ENCODE results near the gene IL19. TPM values are rescaled to one million over a fixed set of nuclear protein-coding genes. Genes with fewer than 3 reads are reported as not detected.

IL19 gene
- 1 to 10 TPM in 1 of 2 donors, under 1 TPM in 1; 0.22 to 1.4 TPM for polyA plus RNA-seq

GRCh38 chr1:206770531-206771337, at the start of gene IL19:
IL19 (plus strand) TSS chr1:206770773; CDS start chr1:206836663, 65,890 bp downstream.
- 61 to 70% methylated on average over 9 of the region's 9 CpGs for WGBS, 2 donors
- Histone ChIP-seq H3K4me1 (ENCODE audit: control insufficient read depth in 2 of 2, insufficient read depth in 2 of 2, low read length in 1 of 2) (peaks cover 0 to 18% of the 10 kb centered on the region in 2 donors), H3K4me3 (ENCODE audit: low read depth in 1 of 2, low read length in 2 of 2) (no peak within 1 kb of the TSS)

GRCh38 chr1:206721454-206721853, 49.1 kb upstream of the IL19 start:
- Histone ChIP-seq H3K4me3 (ENCODE audit: low read depth in 1 of 2, low read length in 2 of 2) (no peak overlapping the region), H3K27me3 (ENCODE audit: control insufficient read depth in 1 of 2, insufficient read depth in 2 of 2, low read length in 2 of 2) (no peaks in the 10 kb centered on the region), H3K36me3 (ENCODE audit: control insufficient read depth in 2 of 2, insufficient read depth in 2 of 2, low read length in 1 of 2) (no peaks in the 10 kb centered on the region), H3K4me1 (ENCODE audit: control insufficient read depth in 2 of 2, insufficient read depth in 2 of 2, low read length in 1 of 2) (peaks cover 8 to 16% of the 10 kb centered on the region in 2 donors), H3K9me3 (ENCODE audit: control insufficient read depth in 2 of 2, insufficient read depth in 1 of 2, low read depth in 1 of 2, low read length in 1 of 2) (no peaks in the 10 kb centered on the region), H3K27ac (ENCODE audit: low read depth in 2 of 2, low read length in 1 of 2) (no peak overlapping the region)
- 88% methylated on average over 1 of the region's 1 CpG for WGBS, 2 donors

More at GRCh38 chr1:206770531-206771337, at the start of gene IL19:
- Histone ChIP-seq H3K27ac (ENCODE audit: low read depth in 2 of 2, low read length in 1 of 2) (no peak within 1 kb of the TSS), H3K9me3 (ENCODE audit: control insufficient read depth in 2 of 2, insufficient read depth in 1 of 2, low read depth in 1 of 2, low read length in 1 of 2) (peaks cover 0 to 2% of the 10 kb centered on the region in 2 donors), H3K27me3 (ENCODE audit: control insufficient read depth in 1 of 2, insufficient read depth in 2 of 2, low read length in 2 of 2) (no peaks in the 10 kb centered on the region), H3K36me3 (ENCODE audit: control insufficient read depth in 2 of 2, insufficient read depth in 2 of 2, low read length in 1 of 2) (no peaks in the 10 kb centered on the region)

GRCh38 chr1:206722751-206723461, 47.7 kb upstream of the IL19 start:
- Histone ChIP-seq H3K4me3 (ENCODE audit: low read depth in 1 of 2, low read length in 2 of 2) (no peak overlapping the region), H3K27me3 (ENCODE audit: control insufficient read depth in 1 of 2, insufficient read depth in 2 of 2, low read length in 2 of 2) (no peaks in the 10 kb centered on the region), H3K9me3 (ENCODE audit: control insufficient read depth in 2 of 2, insufficient read depth in 1 of 2, low read depth in 1 of 2, low read length in 1 of 2) (no peaks in the 10 kb centered on the region), H3K36me3 (ENCODE audit: control insufficient read depth in 2 of 2, insufficient read depth in 2 of 2, low read length in 1 of 2) (no peaks in the 10 kb centered on the region), H3K4me1 (ENCODE audit: control insufficient read depth in 2 of 2, insufficient read depth in 2 of 2, low read length in 1 of 2) (peaks cover 8 to 21% of the 10 kb centered on the region in 2 donors), H3K27ac (ENCODE audit: low read depth in 2 of 2, low read length in 1 of 2) (no peak overlapping the region)
- WGBS, 2 donors: 70 to 74% methylated on average over 17 of the region's 17 CpGs

GRCh38 chr1:206723462-206723804, 47.1 kb upstream of the IL19 start:
- 73 to 78% methylated on average over 4 of the region's 4 CpGs for WGBS, 2 donors
- Histone ChIP-seq H3K27me3 (ENCODE audit: control insufficient read depth in 1 of 2, insufficient read depth in 2 of 2, low read length in 2 of 2) (no peaks in the 10 kb centered on the region), H3K4me3 (ENCODE audit: low read depth in 1 of 2, low read length in 2 of 2) (no peak overlapping the region), H3K36me3 (ENCODE audit: control insufficient read depth in 2 of 2, insufficient read depth in 2 of 2, low read length in 1 of 2) (no peaks in the 10 kb centered on the region), H3K4me1 (ENCODE audit: control insufficient read depth in 2 of 2, insufficient read depth in 2 of 2, low read length in 1 of 2) (peaks cover 8 to 21% of the 10 kb centered on the region in 2 donors), H3K9me3 (ENCODE audit: control insufficient read depth in 2 of 2, insufficient read depth in 1 of 2, low read depth in 1 of 2, low read length in 1 of 2) (no peaks in the 10 kb centered on the region), H3K27ac (ENCODE audit: low read depth in 2 of 2, low read length in 1 of 2) (peak overlapping the region in 1 of 2 donors; percentile 66)

GRCh38 chr1:206723805-206724472, 46.6 kb upstream of the IL19 start:
- H3K36me3 ChIP-seq (ENCODE audit: control insufficient read depth in 2 of 2, insufficient read depth in 2 of 2, low read length in 1 of 2): peaks cover 0 to 3% of the 10 kb centered on the region in 2 donors
- WGBS, 2 donors: 35 to 44% methylated on average over 12 of the region's 12 CpGs
- H3K4me1 ChIP-seq (ENCODE audit: control insufficient read depth in 2 of 2, insufficient read depth in 2 of 2, low read length in 1 of 2): peaks cover 8 to 21% of the 10 kb centered on the region in 2 donors
- H3K4me3 ChIP-seq (ENCODE audit: low read depth in 1 of 2, low read length in 2 of 2): no peak overlapping the region
- H3K27me3 ChIP-seq (ENCODE audit: control insufficient read depth in 1 of 2, insufficient read depth in 2 of 2, low read length in 2 of 2): no peaks in the 10 kb centered on the region
- peak overlapping the region; percentile 83 to 84 for H3K27ac ChIP-seq (ENCODE audit: low read depth in 2 of 2, low read length in 1 of 2)
- no peaks in the 10 kb centered on the region for H3K9me3 ChIP-seq (ENCODE audit: control insufficient read depth in 2 of 2, insufficient read depth in 1 of 2, low read depth in 1 of 2, low read length in 1 of 2)

- Histone ChIP-seq H3K36me3 (ENCODE audit: control insufficient read depth in 2 of 2, insufficient read depth in 2 of 2, low read length in 1 of 2) (peaks cover 4 to 13% of the 10 kb centered on the region in 2 donors), H3K4me1 (ENCODE audit: control insufficient read depth in 2 of 2, insufficient read depth in 2 of 2, low read length in 1 of 2) (peaks cover 7 to 21% of the 10 kb centered on the region in 2 donors), H3K27me3 (ENCODE audit: control insufficient read depth in 1 of 2, insufficient read depth in 2 of 2, low read length in 2 of 2) (no peaks in the 10 kb centered on the region), H3K9me3 (ENCODE audit: control insufficient read depth in 2 of 2, insufficient read depth in 1 of 2, low read depth in 1 of 2, low read length in 1 of 2) (no peaks in the 10 kb centered on the region), H3K27ac (ENCODE audit: low read depth in 2 of 2, low read length in 1 of 2) (no peak overlapping the region), H3K4me3 (ENCODE audit: low read depth in 1 of 2, low read length in 2 of 2) (no peak overlapping the region)
- WGBS, 2 donors: 75 to 78% methylated on average over 9 of the region's 9 CpGs
Observed at GRCh38 chr1:206725109-206725963, 45.2 kb upstream of the IL19 start.

GRCh38 chr1:206727981-206728696, 42.4 kb upstream of the IL19 start:
- H3K9me3 ChIP-seq (ENCODE audit: control insufficient read depth in 2 of 2, insufficient read depth in 1 of 2, low read depth in 1 of 2, low read length in 1 of 2): no peaks in the 10 kb centered on the region
- peaks cover 10 to 40% of the 10 kb centered on the region in 2 donors for H3K36me3 ChIP-seq (ENCODE audit: control insufficient read depth in 2 of 2, insufficient read depth in 2 of 2, low read length in 1 of 2)
- 66 to 80% methylated on average over 8 of the region's 8 CpGs for WGBS, 2 donors
- H3K27me3 ChIP-seq (ENCODE audit: control insufficient read depth in 1 of 2, insufficient read depth in 2 of 2, low read length in 2 of 2): no peaks in the 10 kb centered on the region
- H3K27ac ChIP-seq (ENCODE audit: low read depth in 2 of 2, low read length in 1 of 2): no peak overlapping the region
- H3K4me3 ChIP-seq (ENCODE audit: low read depth in 1 of 2, low read length in 2 of 2): no peak overlapping the region
- H3K4me1 ChIP-seq (ENCODE audit: control insufficient read depth in 2 of 2, insufficient read depth in 2 of 2, low read length in 1 of 2): peaks cover 7 to 17% of the 10 kb centered on the region in 2 donors

GRCh38 chr1:206728697-206728987, 41.9 kb upstream of the IL19 start:
- 73 to 78% methylated on average over 9 of the region's 9 CpGs for WGBS, 2 donors
- Histone ChIP-seq H3K9me3 (ENCODE audit: control insufficient read depth in 2 of 2, insufficient read depth in 1 of 2, low read depth in 1 of 2, low read length in 1 of 2) (no peaks in the 10 kb centered on the region), H3K36me3 (ENCODE audit: control insufficient read depth in 2 of 2, insufficient read depth in 2 of 2, low read length in 1 of 2) (peaks cover 10 to 43% of the 10 kb centered on the region in 2 donors), H3K27me3 (ENCODE audit: control insufficient read depth in 1 of 2, insufficient read depth in 2 of 2, low read length in 2 of 2) (no peaks in the 10 kb centered on the region), H3K4me1 (ENCODE audit: control insufficient read depth in 2 of 2, insufficient read depth in 2 of 2, low read length in 1 of 2) (peaks cover 3 to 13% of the 10 kb centered on the region in 2 donors), H3K27ac (ENCODE audit: low read depth in 2 of 2, low read length in 1 of 2) (no peak overlapping the region), H3K4me3 (ENCODE audit: low read depth in 1 of 2, low read length in 2 of 2) (no peak overlapping the region)

Data from esophagus (tissue), 2 donors.